K562 (cell line): ENCODE measurements around the gene MXRA7. TPM values are rescaled to one million over a fixed set of nuclear protein-coding genes. Genes with fewer than 3 reads are reported as not detected.

Experiments
- BHLHE40 ChIP-seq: IDR thresholded peaks from 2 replicates; pipeline ENCODE4 v1.6.1; 2011; ENCODE audit warnings: low read length, improper control_type of control experiment
- CXXC5 ChIP-seq: fragments of 250-450 bp; sonication (Bioruptor Pico); IDR thresholded peaks from 2 replicates; pipeline ENCODE4 v1.8.0; 2022; ENCODE audit warnings: inconsistent platforms, mild to moderate bottlenecking, moderate library complexity
- HMG20B ChIP-seq: fragments of 250-450 bp; sonication (Bioruptor Pico); IDR thresholded peaks from 2 replicates; pipeline ENCODE4 v1.5.0; 2021; ENCODE audit warnings: mild to moderate bottlenecking
- HSF4 ChIP-seq: fragments of 250-450 bp; sonication (Bioruptor Pico); IDR thresholded peaks from 2 replicates; pipeline ENCODE4 v2.1.2; 2022; ENCODE audit warnings: mild to moderate bottlenecking, moderate library complexity, borderline replicate concordance
- JUNB ChIP-seq: fragments of 450-650 bp; formaldehyde crosslinking; conservative IDR thresholded peaks from 2 replicates; pipeline ENCODE4 v1.4.0; 2020; ENCODE audit warnings: mild to moderate bottlenecking
- MYBL2 ChIP-seq, 2 experiments: fragments of 450-650 bp in 1 of 2; sonication (generic) in 1 of 2; formaldehyde crosslinking in 1 of 2; IDR thresholded peaks; 2 replicates each; pipeline versions ENCODE4 v1.6.1 to v1.8.1; 2017 to 2022; ENCODE audit warnings: borderline replicate concordance in 1 of 2, inconsistent platforms in 1 of 2, low read depth in 1 of 2, mild to moderate bottlenecking in 1 of 2, missing genetic modification reagents in 1 of 2, moderate library complexity in 1 of 2
- NELFE ChIP-seq: IDR thresholded peaks from 2 replicates; pipeline ENCODE4 v1.6.1; 2011; ENCODE audit warnings: mild to moderate bottlenecking; ENCODE audit not compliant: insufficient read depth, insufficient read length
- SMAD1 ChIP-seq: fragments of 150-350 bp; IDR thresholded peaks from 2 replicates; pipeline ENCODE4 v1.6.1; 2014; ENCODE audit warnings: low read length, low read depth; ENCODE audit not compliant: partially characterized antibody
- SMAD3 ChIP-seq: fragments of 450-650 bp; formaldehyde crosslinking; conservative IDR thresholded peaks from 2 replicates; pipeline ENCODE4 v1.4.0; 2020; ENCODE audit warnings: mild to moderate bottlenecking
- ZNF140 ChIP-seq: fragments of 250-450 bp; sonication (Bioruptor Pico); IDR thresholded peaks from 2 replicates; pipeline ENCODE4 v1.8.0; 2021; ENCODE audit warnings: moderate library complexity, mild to moderate bottlenecking, inconsistent platforms
- ZNF175 ChIP-seq: fragments of 200-800 bp; sonication (Bioruptor generic); IDR thresholded peaks from 2 replicates; pipeline ENCODE4 v1.6.1; 2016; ENCODE audit warnings: low read depth, mild to moderate bottlenecking, missing genetic modification characterization, missing compliant biosample characterization
- polyA plus RNA-seq, 8 experiments: library from polyadenylated mRNA; depleted of rRNA in 4 of 8; stranded (reverse) in 5 of 8; unstranded in 3 of 8; fragments of >200 nt; fragmentation: Nextera tagmentation in 2 of 8; fragmentation: Illumina TruSeq in 1 of 8; extraction: Ambion mirVana in 2 of 8; extraction: Trizol in 1 of 8; gene quantifications; 2 replicates each; pipeline versions ENCODE4 v1.2.1 to v1.2.3, GENCODE V29; 2011 to 2014; ENCODE audit warnings: inconsistent platforms in 1 of 8, missing spikeins in 1 of 8
- total RNA-seq, 7 experiments: library from RNA; depleted of rRNA in 6 of 7; stranded (reverse); fragments of >200 nt in 6 of 7; fragmentation: Illumina TruSeq in 2 of 7; extraction: Trizol in 2 of 7; gene quantifications; 2 replicates each; pipeline versions ENCODE4 v1.2.1 to v1.2.3, GENCODE V29; 2011 to 2021; ENCODE audit warnings: low replicate concordance in 1 of 7
- TF ChIP-seq, protein P1 (sequence below): fragments of 150-350 bp; IDR thresholded peaks from 2 replicates; pipeline ENCODE4 v1.6.1; 2014; ENCODE audit warnings: low read depth, mild to moderate bottlenecking, low read length, borderline replicate concordance
- TF ChIP-seq, protein P2 (sequence below), 2 experiments: fragments of 150-350 bp in 1 of 2; IDR thresholded peaks; 2 replicates each; pipeline ENCODE4 v1.6.1; 2012 to 2016; ENCODE audit warnings: low read depth in 2 of 2, low read length in 2 of 2, mild to moderate bottlenecking in 1 of 2, moderate library complexity in 1 of 2
- TF ChIP-seq, protein P3 (sequence below): fragments of 450-650 bp; IDR thresholded peaks from 2 replicates; pipeline ENCODE4 v1.6.1; 2016

The MXRA7 gene
- total and polyA plus RNA-seq, 9 of the 15 experiments (the other 6 are each of a cell fraction or from before 2014, with no cell fraction given), result 2.6 to 38.4 (median 14.3) TPM

DNA sequence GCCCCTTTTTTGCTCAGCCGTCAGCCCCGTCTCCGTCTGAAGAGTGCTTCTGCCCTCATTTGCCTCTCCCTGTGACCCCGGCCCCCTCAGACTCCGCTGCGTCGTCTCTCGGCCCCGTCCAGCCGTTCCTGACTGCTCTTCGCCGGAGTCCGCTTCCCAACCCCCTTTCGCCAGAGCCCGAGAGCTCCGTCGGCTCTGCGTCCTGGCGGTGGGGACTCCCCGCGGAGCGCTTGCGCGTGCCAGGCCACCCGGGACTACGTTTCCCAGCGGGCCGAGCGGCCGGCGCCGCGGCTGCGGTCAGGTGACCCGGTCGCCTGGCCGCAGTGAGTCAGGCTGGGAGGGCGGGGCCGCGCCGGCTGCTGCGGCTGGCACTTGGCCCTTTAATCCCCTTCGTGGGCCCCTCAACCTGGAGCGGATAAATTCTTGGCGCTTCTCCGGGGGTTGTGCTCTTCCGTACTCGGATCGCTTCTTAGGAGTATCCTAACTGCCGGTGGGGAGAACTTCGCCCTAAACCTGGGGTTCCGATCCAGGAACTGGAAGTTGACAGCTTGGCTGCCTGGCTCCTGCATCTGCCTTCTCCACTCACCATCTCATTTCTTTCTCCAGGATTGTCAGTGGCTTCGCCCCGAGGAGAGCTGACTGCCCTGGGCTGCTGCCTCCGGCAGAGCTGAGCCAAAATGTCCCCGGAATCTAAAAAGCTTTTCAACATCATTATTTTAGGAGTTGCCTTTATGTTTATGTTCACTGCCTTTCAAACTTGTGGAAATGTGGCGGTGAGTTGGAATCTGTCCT lies 27.1 kb upstream of the MXRA7 start, which contains the start of gene MFSD11 (continued):
- TF ChIP-seq, protein P1, sequence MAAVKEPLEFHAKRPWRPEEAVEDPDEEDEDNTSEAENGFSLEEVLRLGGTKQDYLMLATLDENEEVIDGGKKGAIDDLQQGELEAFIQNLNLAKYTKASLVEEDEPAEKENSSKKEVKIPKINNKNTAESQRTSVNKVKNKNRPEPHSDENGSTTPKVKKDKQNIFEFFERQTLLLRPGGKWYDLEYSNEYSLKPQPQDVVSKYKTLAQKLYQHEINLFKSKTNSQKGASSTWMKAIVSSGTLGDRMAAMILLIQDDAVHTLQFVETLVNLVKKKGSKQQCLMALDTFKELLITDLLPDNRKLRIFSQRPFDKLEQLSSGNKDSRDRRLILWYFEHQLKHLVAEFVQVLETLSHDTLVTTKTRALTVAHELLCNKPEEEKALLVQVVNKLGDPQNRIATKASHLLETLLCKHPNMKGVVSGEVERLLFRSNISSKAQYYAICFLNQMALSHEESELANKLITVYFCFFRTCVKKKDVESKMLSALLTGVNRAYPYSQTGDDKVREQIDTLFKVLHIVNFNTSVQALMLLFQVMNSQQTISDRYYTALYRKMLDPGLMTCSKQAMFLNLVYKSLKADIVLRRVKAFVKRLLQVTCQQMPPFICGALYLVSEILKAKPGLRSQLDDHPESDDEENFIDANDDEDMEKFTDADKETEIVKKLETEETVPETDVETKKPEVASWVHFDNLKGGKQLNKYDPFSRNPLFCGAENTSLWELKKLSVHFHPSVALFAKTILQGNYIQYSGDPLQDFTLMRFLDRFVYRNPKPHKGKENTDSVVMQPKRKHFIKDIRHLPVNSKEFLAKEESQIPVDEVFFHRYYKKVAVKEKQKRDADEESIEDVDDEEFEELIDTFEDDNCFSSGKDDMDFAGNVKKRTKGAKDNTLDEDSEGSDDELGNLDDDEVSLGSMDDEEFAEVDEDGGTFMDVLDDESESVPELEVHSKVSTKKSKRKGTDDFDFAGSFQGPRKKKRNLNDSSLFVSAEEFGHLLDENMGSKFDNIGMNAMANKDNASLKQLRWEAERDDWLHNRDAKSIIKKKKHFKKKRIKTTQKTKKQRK, result no peak
- TF ChIP-seq ZNF140 (CRISPR knock-in tag), result no peak
- TF ChIP-seq HSF4 (CRISPR knock-in tag), result no peak
- TF ChIP-seq CXXC5 (CRISPR knock-in tag), result peak; percentile 93
- no peak; the same call in 1 of the 2 replicates for TF ChIP-seq JUNB
- peak; percentile 95 for TF ChIP-seq BHLHE40
- no peak for TF ChIP-seq HMG20B (CRISPR knock-in tag)
- no peak for TF ChIP-seq SMAD1
- no peak for TF ChIP-seq SMAD3 (CRISPR knock-in tag)
- TF ChIP-seq MYBL2 (IDR thresholded peaks at IDR 0.05; ENCODE audit: low read depth), result no peak
- no peak for TF ChIP-seq MYBL2 (CRISPR knock-in tag; IDR thresholded peaks at IDR 0.05; ENCODE audit: borderline replicate concordance)
- TF ChIP-seq, protein P2, sequence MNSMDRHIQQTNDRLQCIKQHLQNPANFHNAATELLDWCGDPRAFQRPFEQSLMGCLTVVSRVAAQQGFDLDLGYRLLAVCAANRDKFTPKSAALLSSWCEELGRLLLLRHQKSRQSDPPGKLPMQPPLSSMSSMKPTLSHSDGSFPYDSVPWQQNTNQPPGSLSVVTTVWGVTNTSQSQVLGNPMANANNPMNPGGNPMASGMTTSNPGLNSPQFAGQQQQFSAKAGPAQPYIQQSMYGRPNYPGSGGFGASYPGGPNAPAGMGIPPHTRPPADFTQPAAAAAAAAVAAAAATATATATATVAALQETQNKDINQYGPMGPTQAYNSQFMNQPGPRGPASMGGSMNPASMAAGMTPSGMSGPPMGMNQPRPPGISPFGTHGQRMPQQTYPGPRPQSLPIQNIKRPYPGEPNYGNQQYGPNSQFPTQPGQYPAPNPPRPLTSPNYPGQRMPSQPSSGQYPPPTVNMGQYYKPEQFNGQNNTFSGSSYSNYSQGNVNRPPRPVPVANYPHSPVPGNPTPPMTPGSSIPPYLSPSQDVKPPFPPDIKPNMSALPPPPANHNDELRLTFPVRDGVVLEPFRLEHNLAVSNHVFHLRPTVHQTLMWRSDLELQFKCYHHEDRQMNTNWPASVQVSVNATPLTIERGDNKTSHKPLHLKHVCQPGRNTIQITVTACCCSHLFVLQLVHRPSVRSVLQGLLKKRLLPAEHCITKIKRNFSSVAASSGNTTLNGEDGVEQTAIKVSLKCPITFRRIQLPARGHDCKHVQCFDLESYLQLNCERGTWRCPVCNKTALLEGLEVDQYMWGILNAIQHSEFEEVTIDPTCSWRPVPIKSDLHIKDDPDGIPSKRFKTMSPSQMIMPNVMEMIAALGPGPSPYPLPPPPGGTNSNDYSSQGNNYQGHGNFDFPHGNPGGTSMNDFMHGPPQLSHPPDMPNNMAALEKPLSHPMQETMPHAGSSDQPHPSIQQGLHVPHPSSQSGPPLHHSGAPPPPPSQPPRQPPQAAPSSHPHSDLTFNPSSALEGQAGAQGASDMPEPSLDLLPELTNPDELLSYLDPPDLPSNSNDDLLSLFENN (IDR thresholded peaks at IDR 0.05; ENCODE audit: low read depth in 2 of 2, low read length in 2 of 2), result no peak
- no peak for TF ChIP-seq ZNF175
- TF ChIP-seq NELFE, result no peak
- TF ChIP-seq, protein P3, sequence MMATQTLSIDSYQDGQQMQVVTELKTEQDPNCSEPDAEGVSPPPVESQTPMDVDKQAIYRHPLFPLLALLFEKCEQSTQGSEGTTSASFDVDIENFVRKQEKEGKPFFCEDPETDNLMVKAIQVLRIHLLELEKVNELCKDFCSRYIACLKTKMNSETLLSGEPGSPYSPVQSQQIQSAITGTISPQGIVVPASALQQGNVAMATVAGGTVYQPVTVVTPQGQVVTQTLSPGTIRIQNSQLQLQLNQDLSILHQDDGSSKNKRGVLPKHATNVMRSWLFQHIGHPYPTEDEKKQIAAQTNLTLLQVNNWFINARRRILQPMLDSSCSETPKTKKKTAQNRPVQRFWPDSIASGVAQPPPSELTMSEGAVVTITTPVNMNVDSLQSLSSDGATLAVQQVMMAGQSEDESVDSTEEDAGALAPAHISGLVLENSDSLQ, result peak; percentile 64
